OCI-LY3 (cell line): ENCODE data around the gene KCNQ1.

Experiments used
- H2AFZ ChIP-seq: fragments of 200-600, 300-600 bp; shearing (Covaris generic); 2 replicates; pipeline ENCODE4 v1.6.0; 2014; ENCODE audit warnings: antibody characterized with exemption, low read depth, low read length
- H3K27ac ChIP-seq: fragments of 200-600, 300-600 bp; sonication (generic); 2 replicates; pipeline ENCODE4 v1.5.1; 2014; ENCODE audit warnings: mild to moderate bottlenecking, low read length, moderate library complexity, mixed read lengths
- H3K27me3 ChIP-seq: fragments of 200-600, 300-600 bp; sonication (generic); 2 replicates; pipeline ENCODE4 v1.6.1; 2014; ENCODE audit warnings: low read depth, low read length, mixed read lengths
- H3K36me3 ChIP-seq: fragments of 200-600, 300-600 bp; sonication (generic); replicated peaks from 2 replicates; pipeline ENCODE3; 2014; ENCODE audit warnings: low read depth, low read length, mixed read lengths
- H3K4me1 ChIP-seq: fragments of 300-600, 200-600 bp; sonication (generic); 2 replicates; pipeline ENCODE4 v1.6.1; 2014; ENCODE audit warnings: low read length, mixed read lengths
- H3K4me2 ChIP-seq: fragments of 200-600, 300-600 bp; sonication (generic); 2 replicates; pipeline ENCODE4 v1.6.1; 2014; ENCODE audit warnings: low read length, mixed read lengths
- H3K4me3 ChIP-seq: fragments of 300-600, 200-600 bp; sonication (generic); 2 replicates; pipeline ENCODE4 v1.5.1; 2014; ENCODE audit warnings: antibody characterized with exemption, mild to moderate bottlenecking, low read length, moderate library complexity
- H3K79me2 ChIP-seq: fragments of 300-600, 200-600 bp; shearing (Covaris generic); 2 replicates; pipeline ENCODE4 v1.6.1; 2014; ENCODE audit warnings: mild to moderate bottlenecking, low read length, mixed read lengths
- H3K9ac ChIP-seq: fragments of 300-600, 200-600 bp; shearing (Covaris generic); 2 replicates; pipeline ENCODE4 v1.6.0; 2014; ENCODE audit warnings: mild to moderate bottlenecking, low read length, moderate library complexity
- H3K9me3 ChIP-seq: fragments of 200-600, 300-600 bp; shearing (Covaris generic); 2 replicates; pipeline ENCODE4 v1.6.1; 2014; ENCODE audit warnings: low read length, mixed read lengths; ENCODE audit not compliant: insufficient read depth
- H4K20me1 ChIP-seq: fragments of 200-600, 300-600 bp; sonication (generic); 2 replicates; pipeline ENCODE4 v1.6.1; 2016; ENCODE audit warnings: low read length, mixed read lengths; ENCODE audit not compliant: insufficient read depth
- CTCF ChIP-seq: fragments of 200-600, 300-600 bp; sonication (generic); IDR thresholded peaks from 2 replicates; pipeline ENCODE4 v1.5.1; 2014; ENCODE audit warnings: antibody characterized with exemption, low read length, low read depth
- EZH2phosphoT487 ChIP-seq: fragments of 200-600 bp; shearing (Covaris generic); IDR thresholded peaks from 2 replicates; pipeline ENCODE4 v1.6.1; 2018; ENCODE audit warnings: antibody characterized with exemption, mixed run types, low read depth

KCNQ1 gene

GRCh38 chr11:2650343-2650867, 205.6 kb downstream of the KCNQ1 start:
- peaks cover 37% of the 10 kb centered on the region for H3K9me3 ChIP-seq
- H3K27ac ChIP-seq = no peak overlapping the region
- no peaks in the 10 kb centered on the region for H4K20me1 ChIP-seq
- peaks cover 2% of the 10 kb centered on the region for H3K36me3 ChIP-seq
- no peaks in the 10 kb centered on the region for H3K79me2 ChIP-seq
- no peaks in the 10 kb centered on the region for H3K27me3 ChIP-seq
- TF ChIP-seq EZH2phosphoT487 = no peak
- no peak for TF ChIP-seq CTCF
- no peak overlapping the region for H3K4me2 ChIP-seq
- no peaks in the 10 kb centered on the region for H3K4me1 ChIP-seq
- H3K9ac ChIP-seq = no peak overlapping the region
- H3K4me3 ChIP-seq = no peak overlapping the region
- H2AFZ ChIP-seq = no peak overlapping the region

GRCh38 chr11:2651054-2651617, 206.3 kb downstream of the KCNQ1 start:
- Histone ChIP-seq H3K4me1 (no peaks in the 10 kb centered on the region), H3K27ac (no peak overlapping the region), H4K20me1 (no peaks in the 10 kb centered on the region), H3K4me2 (no peak overlapping the region), H3K9me3 (peaks cover 36% of the 10 kb centered on the region), H2AFZ (no peak overlapping the region), H3K27me3 (no peaks in the 10 kb centered on the region), H3K9ac (no peak overlapping the region), H3K79me2 (no peaks in the 10 kb centered on the region), H3K4me3 (no peak overlapping the region), H3K36me3 (no peaks in the 10 kb centered on the region)
- TF ChIP-seq EZH2phosphoT487 (no peak), CTCF (no peak)

GRCh38 chr11:2651826-2652271, 207.0 kb downstream of the KCNQ1 start:
- no peaks in the 10 kb centered on the region for H3K36me3 ChIP-seq
- H3K4me2 ChIP-seq = no peak overlapping the region
- H4K20me1 ChIP-seq = no peaks in the 10 kb centered on the region
- no peak overlapping the region for H3K9ac ChIP-seq
- no peak overlapping the region for H2AFZ ChIP-seq
- H3K27me3 ChIP-seq = no peaks in the 10 kb centered on the region
- H3K4me1 ChIP-seq = no peaks in the 10 kb centered on the region
- TF ChIP-seq CTCF (no peak), EZH2phosphoT487 (no peak)
- peaks cover 35% of the 10 kb centered on the region for H3K9me3 ChIP-seq
- no peaks in the 10 kb centered on the region for H3K79me2 ChIP-seq
- H3K27ac ChIP-seq = no peak overlapping the region
- H3K4me3 ChIP-seq = no peak overlapping the region

- peaks cover 28% of the 10 kb centered on the region for H3K9me3 ChIP-seq
- H3K27me3 ChIP-seq = no peaks in the 10 kb centered on the region
- H3K36me3 ChIP-seq = no peaks in the 10 kb centered on the region
- no peak overlapping the region for H3K9ac ChIP-seq
- no peak overlapping the region for H3K27ac ChIP-seq
- no peak overlapping the region for H3K4me2 ChIP-seq
- H2AFZ ChIP-seq = no peak overlapping the region
- no peaks in the 10 kb centered on the region for H3K79me2 ChIP-seq
- no peak overlapping the region for H3K4me3 ChIP-seq
- no peaks in the 10 kb centered on the region for H4K20me1 ChIP-seq
- H3K4me1 ChIP-seq = no peaks in the 10 kb centered on the region
- no peak for TF ChIP-seq CTCF
- no peak for TF ChIP-seq EZH2phosphoT487
Measured at GRCh38 chr11:2652333-2653197, 207.8 kb downstream of the KCNQ1 start.
